GM23338 (cell line): Measurements from ENCODE around the gene TMEM223.

Source experiments
- CTCF ChIP-seq, 2 experiments: fragments of 200-600 bp in 1 of 2; sonication (generic) in 1 of 2; conservative IDR thresholded peaks; 2 replicates each; pipeline versions ENCODE4 v1.5.1 to v1.6.1; 2016 to 2017; ENCODE audit warnings: antibody characterized with exemption in 2 of 2, low read depth in 2 of 2, mild to moderate bottlenecking in 2 of 2, moderate library complexity in 1 of 2
- ETS1 ChIP-seq: IDR thresholded peaks from 2 replicates; pipeline ENCODE4 v1.6.1; 2016; ENCODE audit warnings: antibody characterized with exemption
- EZH2 ChIP-seq: fragments of 200-600 bp; sonication (generic); IDR thresholded peaks from one replicate; pipeline ENCODE4 v1.8.0; 2017; ENCODE audit warnings: antibody characterized with exemption, mild to moderate bottlenecking, low read depth; ENCODE audit not compliant: unreplicated experiment
- EZH2phosphoT487 ChIP-seq: fragments of 200-600 bp; sonication (generic); IDR thresholded peaks from one replicate; pipeline ENCODE4 v1.8.1; 2018; ENCODE audit warnings: antibody characterized with exemption; ENCODE audit not compliant: unreplicated experiment
- POLR2AphosphoS5 ChIP-seq: IDR thresholded peaks from 2 replicates; pipeline ENCODE4 v1.6.1; 2016; ENCODE audit warnings: antibody characterized with exemption, low read depth
- REST ChIP-seq: IDR thresholded peaks from one replicate; pipeline ENCODE4 v1.6.1; 2018; ENCODE audit warnings: antibody characterized with exemption; ENCODE audit not compliant: unreplicated experiment
- STAT1 ChIP-seq: IDR thresholded peaks from one replicate; pipeline ENCODE4 v1.6.1; 2016; ENCODE audit warnings: antibody characterized with exemption; ENCODE audit not compliant: unreplicated experiment
- ZNF114 ChIP-seq: fragments of 250-450 bp; sonication (Bioruptor Pico); IDR thresholded peaks from 2 replicates; pipeline ENCODE4 v1.5.0; 2020; ENCODE audit warnings: mild to moderate bottlenecking, moderate library complexity
- ZNF331 ChIP-seq: fragments of 250-450 bp; sonication (Bioruptor Pico); IDR thresholded peaks from 2 replicates; pipeline ENCODE4 v1.5.0; 2020; ENCODE audit warnings: low read depth, mild to moderate bottlenecking, moderate library complexity

GRCh38 chr11:62811659-62812058 is 19.9 kb upstream of the TMEM223 start:
- TF ChIP-seq CTCF (conservative IDR thresholded peaks at IDR 0.05; ENCODE audit: low read depth in 2 of 2) (no peak), POLR2AphosphoS5 (no peak), EZH2 (no peak), REST (no peak), EZH2phosphoT487 (no peak), ZNF331 (no peak), STAT1 (no peak), ETS1 (no peak), ZNF114 (no peak)
